Upper lobe of left lung (tissue), 4 donors: ENCODE data around the gene PRSS2.

ENCODE experiments used
- CTCF ChIP-seq, 6 experiments: fragments of 450-650 bp in 4 of 6; fragments of 200-600 bp in 2 of 6; sonication (generic) in 2 of 6; IDR thresholded peaks; one replicate each; pipeline ENCODE4 v1.5.1; 2016 to 2019; ENCODE audit warnings: antibody characterized with exemption in 6 of 6
- POLR2A ChIP-seq, 4 donors: fragments of 450-650 bp; IDR thresholded peaks; one replicate each; pipeline ENCODE4 v1.5.1; 2016 to 2017; ENCODE audit warnings: antibody characterized with exemption in 4 of 4, mild to moderate bottlenecking in 2 of 4

- TF ChIP-seq POLR2A (IDR thresholded peaks at IDR 0.05), result no peak
- no peak for TF ChIP-seq CTCF (IDR thresholded peaks at IDR 0.05)
Measured at GRCh38 chr7:142767861-142768260, 2.9 kb upstream of the PRSS2 start.
